Testis (tissue), 3 donors: ENCODE results near the gene BRPF1. TPM values are rescaled to one million over a fixed set of nuclear protein-coding genes. Genes with fewer than 3 reads are reported as not detected.

ENCODE experiments used
- DNase-seq: peaks from one replicate; pipeline ENCODE4 v3.0.0-alpha.2; 2019
- H3K27ac ChIP-seq, 2 donors: fragments of 200-600 bp; sonication (generic); one replicate each; pipeline ENCODE4 v1.5.1; 2019
- H3K27me3 ChIP-seq: fragments of 200-600 bp; sonication (generic); one replicate; pipeline ENCODE4 v1.5.1; 2019
- H3K36me3 ChIP-seq: fragments of 200-600 bp; sonication (generic); one replicate; pipeline ENCODE4 v1.5.1; 2017; ENCODE audit warnings: low read depth; ENCODE audit errors: missing control alignments
- H3K4me1 ChIP-seq: fragments of 200-600 bp; sonication (generic); one replicate; pipeline ENCODE4 v1.5.1; 2019
- H3K4me3 ChIP-seq, 2 donors: fragments of 200-600 bp; sonication (generic); one replicate each; pipeline ENCODE4 v1.5.1; 2017 to 2019
- H3K9me3 ChIP-seq: fragments of 200-600 bp; sonication (generic); one replicate; pipeline ENCODE4 v1.5.1; 2017
- POLR2A ChIP-seq: fragments of 450-650 bp; IDR thresholded peaks from one replicate; pipeline ENCODE4 v1.6.1; 2017; ENCODE audit warnings: antibody characterized with exemption, mild to moderate bottlenecking, moderate library complexity
- WGBS, 2 donors: methylation state at CpG; one replicate each; pipeline ENCODE4 v1.1.5; 2018; 5-methylcytosine and 5-hydroxymethylcytosine counted together
- intact Hi-C: fragments of 100-400 bp; cut with DNase I; formaldehyde crosslinking; loops from one replicate; pipeline ENCODE4 v1.15.1; 2023; ENCODE audit warnings: low total_unique reads
- polyA plus RNA-seq: library from polyadenylated mRNA; stranded (reverse); fragments of 350-450 nt; fragmentation: Illumina TruSeq; extraction: RNeasy Lipid Tissue Mini Kit (QIAGEN cat#74804); gene quantifications from one replicate; pipeline ENCODE4 v1.2.3, GENCODE V29; 2014; ENCODE audit warnings: low read depth, low replicate concordance; ENCODE audit not compliant: insufficient read depth
- total RNA-seq, 2 donors: library from RNA; depleted of rRNA; stranded (reverse); fragments of >200 nt; gene quantifications; one replicate each; pipeline ENCODE4 v1.2.3, GENCODE V29; 2016
- TF ChIP-seq, protein P1 (sequence below), 3 experiments: fragments of 450-650 bp in 2 of 3; fragments of 200-600 bp in 1 of 3; sonication (generic) in 1 of 3; IDR thresholded peaks; one replicate each; pipeline ENCODE4 v1.5.1; 2016 to 2019; ENCODE audit warnings: antibody characterized with exemption in 3 of 3, mild to moderate bottlenecking in 2 of 3, moderate library complexity in 1 of 3

Gene BRPF1
- total and polyA plus RNA-seq, 3 donors from 2014 or later = 47.4 to 58.4 (median 55.1) TPM

DNA sequence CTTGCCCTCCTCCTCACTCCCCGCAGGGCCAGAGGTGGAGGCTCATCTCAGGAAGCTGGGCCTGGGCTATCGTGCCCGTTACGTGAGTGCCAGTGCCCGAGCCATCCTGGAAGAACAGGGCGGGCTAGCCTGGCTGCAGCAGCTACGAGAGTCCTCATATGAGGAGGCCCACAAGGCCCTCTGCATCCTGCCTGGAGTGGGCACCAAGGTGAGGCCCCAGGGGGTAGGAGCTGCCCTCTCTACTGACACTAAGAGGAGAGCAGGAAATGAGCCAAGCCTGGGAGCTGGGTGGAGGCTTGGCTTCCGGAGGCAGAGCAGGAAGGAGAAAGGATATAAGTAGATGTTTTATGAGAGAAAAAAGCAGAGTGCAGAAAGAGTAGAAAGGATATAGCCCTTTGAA lies 23.1 kb downstream of the BRPF1 start:
- no peak for TF ChIP-seq POLR2A
- TF ChIP-seq, protein P1, sequence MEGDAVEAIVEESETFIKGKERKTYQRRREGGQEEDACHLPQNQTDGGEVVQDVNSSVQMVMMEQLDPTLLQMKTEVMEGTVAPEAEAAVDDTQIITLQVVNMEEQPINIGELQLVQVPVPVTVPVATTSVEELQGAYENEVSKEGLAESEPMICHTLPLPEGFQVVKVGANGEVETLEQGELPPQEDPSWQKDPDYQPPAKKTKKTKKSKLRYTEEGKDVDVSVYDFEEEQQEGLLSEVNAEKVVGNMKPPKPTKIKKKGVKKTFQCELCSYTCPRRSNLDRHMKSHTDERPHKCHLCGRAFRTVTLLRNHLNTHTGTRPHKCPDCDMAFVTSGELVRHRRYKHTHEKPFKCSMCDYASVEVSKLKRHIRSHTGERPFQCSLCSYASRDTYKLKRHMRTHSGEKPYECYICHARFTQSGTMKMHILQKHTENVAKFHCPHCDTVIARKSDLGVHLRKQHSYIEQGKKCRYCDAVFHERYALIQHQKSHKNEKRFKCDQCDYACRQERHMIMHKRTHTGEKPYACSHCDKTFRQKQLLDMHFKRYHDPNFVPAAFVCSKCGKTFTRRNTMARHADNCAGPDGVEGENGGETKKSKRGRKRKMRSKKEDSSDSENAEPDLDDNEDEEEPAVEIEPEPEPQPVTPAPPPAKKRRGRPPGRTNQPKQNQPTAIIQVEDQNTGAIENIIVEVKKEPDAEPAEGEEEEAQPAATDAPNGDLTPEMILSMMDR (IDR thresholded peaks at IDR 0.05) = no peak
- Histone ChIP-seq H3K4me3 (no peak overlapping the region), H3K36me3 (peaks cover 4% of the 10 kb centered on the region), H3K27me3 (no peaks in the 10 kb centered on the region), H3K4me1 (peaks cover 17% of the 10 kb centered on the region), H3K27ac (peak overlapping the region in 1 of 2 donors; percentile 8), H3K9me3 (no peaks in the 10 kb centered on the region)
- intact Hi-C loops = no loop called here
- no peak for DNase-seq
- WGBS, 2 donors = 70 to 73% methylated on average over 8 of the region's 8 CpGs

DNA sequence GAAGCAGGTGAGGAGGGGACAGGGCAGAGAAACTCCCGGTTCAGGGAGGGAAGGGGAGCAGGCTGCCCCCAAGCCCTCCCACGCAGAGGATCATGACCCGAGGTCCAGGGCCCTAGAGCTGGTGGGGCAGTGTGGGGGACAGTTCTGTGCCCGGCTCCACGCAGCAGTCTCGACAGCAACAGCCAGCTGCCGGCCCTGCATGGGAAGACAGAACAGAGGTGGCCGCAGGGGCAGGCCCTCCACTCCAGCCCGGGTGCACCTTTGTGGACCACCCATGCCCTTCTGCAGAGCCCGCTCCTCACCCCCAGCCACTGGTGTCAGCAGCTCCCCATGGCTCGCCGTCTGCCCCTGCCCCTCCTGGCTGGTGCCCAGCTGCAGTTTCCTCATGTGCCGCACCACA lies 25.9 kb downstream of the BRPF1 start:
- intact Hi-C loops = no loop called here
- H3K27me3 ChIP-seq = no peaks in the 10 kb centered on the region
- no peak overlapping the region for H3K27ac ChIP-seq
- TF ChIP-seq, protein P1 (IDR thresholded peaks at IDR 0.05) = no peak
- TF ChIP-seq POLR2A = no peak
- DNase-seq = no peak
- H3K4me1 ChIP-seq = peaks cover 5% of the 10 kb centered on the region
- WGBS, 2 donors = 73 to 85% methylated on average over 7 to 13 of the region's 13 CpGs
- H3K9me3 ChIP-seq = no peaks in the 10 kb centered on the region
- H3K36me3 ChIP-seq = peaks cover 4% of the 10 kb centered on the region
- H3K4me3 ChIP-seq = no peak overlapping the region

DNA sequence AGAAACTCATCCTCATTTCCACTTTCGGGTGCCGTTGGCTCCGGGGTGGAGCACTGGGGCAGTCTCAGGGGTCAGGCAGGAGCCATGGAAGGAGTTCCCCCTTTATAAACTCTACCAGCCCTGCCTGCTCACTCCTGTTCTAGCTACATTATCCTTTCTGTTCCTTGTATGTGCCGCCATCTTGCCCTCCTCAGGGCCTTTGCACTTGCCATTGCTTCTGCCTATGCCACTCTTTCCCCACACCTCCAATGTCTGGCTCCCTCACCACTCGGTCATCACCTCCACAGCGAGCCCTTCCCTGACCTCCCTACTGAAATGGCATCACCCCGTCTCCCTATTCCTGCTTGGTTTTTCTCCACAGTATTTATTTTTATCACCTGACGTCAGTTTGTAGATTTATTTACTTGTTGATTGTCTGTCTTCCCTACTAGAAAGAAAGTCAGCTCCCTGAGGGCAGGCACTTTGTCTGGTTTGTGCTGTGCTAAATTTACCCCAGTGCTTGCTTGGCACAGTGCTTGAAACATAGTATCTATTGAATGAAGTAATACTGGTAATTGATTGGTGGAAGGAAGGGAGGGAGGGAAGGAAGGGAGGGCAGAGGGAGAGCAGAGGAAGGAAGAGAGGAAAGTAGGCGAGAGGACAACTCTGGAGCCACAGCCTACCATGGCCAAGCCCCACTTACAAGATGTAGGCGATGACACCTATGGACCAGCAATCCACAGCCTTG lies 29.4 kb downstream of the BRPF1 start:
- Histone ChIP-seq H3K4me1 (no peaks in the 10 kb centered on the region), H3K27ac (no peak overlapping the region), H3K4me3 (no peak overlapping the region), H3K9me3 (no peaks in the 10 kb centered on the region), H3K27me3 (no peaks in the 10 kb centered on the region), H3K36me3 (peaks cover 4% of the 10 kb centered on the region)
- DNase-seq = no peak
- TF ChIP-seq, protein P1 (IDR thresholded peaks at IDR 0.05) = no peak
- TF ChIP-seq POLR2A = no peak
- intact Hi-C loops = no loop called here
- WGBS, 2 donors = 84 to 91% methylated on average over 9 to 10 of the region's 10 CpGs

DNA sequence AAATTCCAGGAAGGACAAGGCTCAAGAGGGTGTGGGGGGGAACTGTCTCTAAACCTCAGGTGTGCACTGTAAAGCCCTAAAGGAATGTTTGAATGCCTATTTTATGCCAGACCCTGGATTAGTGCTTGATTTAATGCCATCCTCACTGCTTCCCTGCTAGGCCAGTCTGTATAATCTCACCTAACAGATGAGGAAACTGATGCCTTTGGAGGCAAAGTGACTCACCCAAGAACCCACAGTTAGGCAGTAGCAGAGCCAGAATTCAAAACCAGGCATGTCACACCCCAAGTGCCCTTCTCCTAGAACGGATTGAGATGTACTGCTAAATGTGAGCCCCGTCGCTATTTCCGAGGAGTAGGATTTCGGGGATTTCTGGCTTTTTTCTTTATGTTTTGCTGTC lies 30.4 kb downstream of the BRPF1 start:
- intact Hi-C loops = no loop called here
- no peak overlapping the region for H3K27ac ChIP-seq
- H3K9me3 ChIP-seq = no peaks in the 10 kb centered on the region
- no peak for TF ChIP-seq POLR2A
- TF ChIP-seq, protein P1 (IDR thresholded peaks at IDR 0.05) = no peak
- DNase-seq = no peak
- peaks cover under 1% of the 10 kb centered on the region for H3K36me3 ChIP-seq
- no peaks in the 10 kb centered on the region for H3K4me1 ChIP-seq
- no peak overlapping the region for H3K4me3 ChIP-seq
- H3K27me3 ChIP-seq = no peaks in the 10 kb centered on the region
- 89 to 99% methylated on average over 5 of the region's 5 CpGs for WGBS, 2 donors

DNA sequence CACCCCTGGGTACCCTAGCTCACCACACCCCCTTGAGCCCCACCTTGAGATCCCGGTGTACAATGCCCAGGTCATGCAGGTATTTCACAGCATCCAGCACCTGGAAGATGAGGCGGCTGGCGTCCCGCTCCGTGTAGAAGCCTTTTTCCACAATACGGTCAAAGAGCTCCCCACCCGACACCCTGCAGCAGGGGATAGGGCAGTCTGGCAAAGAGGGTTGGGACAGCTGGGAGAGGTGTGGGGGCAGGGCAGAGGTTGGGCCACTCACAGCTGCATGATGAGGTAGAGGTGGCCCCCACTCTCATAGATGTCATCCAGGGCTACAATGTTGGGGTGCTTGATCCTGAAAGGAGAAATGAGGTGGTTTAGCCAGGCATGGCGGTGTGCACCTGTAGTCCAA lies 31.3 kb downstream of the BRPF1 start:
- Histone ChIP-seq H3K27me3 (no peaks in the 10 kb centered on the region), H3K9me3 (no peaks in the 10 kb centered on the region), H3K4me3 (no peak overlapping the region), H3K4me1 (peaks cover 10% of the 10 kb centered on the region), H3K27ac (no peak overlapping the region), H3K36me3 (no peaks in the 10 kb centered on the region)
- intact Hi-C loops = no loop called here
- TF ChIP-seq, protein P1 (IDR thresholded peaks at IDR 0.05) = no peak
- no peak for TF ChIP-seq POLR2A
- 84 to 94% methylated on average over 8 of the region's 8 CpGs for WGBS, 2 donors
- no peak for DNase-seq
